ENCODE measurements around the gene DGKB. TPM values are rescaled to one million over a fixed set of nuclear protein-coding genes. Genes with fewer than 3 reads are reported as not detected.

The DGKB gene
- total and polyA plus RNA-seq, 2 of the 8 experiments (the other 6 are each of a cell fraction or from before 2014, with no cell fraction given) = 1.9 to 2.6 TPM

GRCh38 chr7:14666304-14666703 lies 236.2 kb downstream of the DGKB start (continued):
- TF ChIP-seq, protein P1, sequence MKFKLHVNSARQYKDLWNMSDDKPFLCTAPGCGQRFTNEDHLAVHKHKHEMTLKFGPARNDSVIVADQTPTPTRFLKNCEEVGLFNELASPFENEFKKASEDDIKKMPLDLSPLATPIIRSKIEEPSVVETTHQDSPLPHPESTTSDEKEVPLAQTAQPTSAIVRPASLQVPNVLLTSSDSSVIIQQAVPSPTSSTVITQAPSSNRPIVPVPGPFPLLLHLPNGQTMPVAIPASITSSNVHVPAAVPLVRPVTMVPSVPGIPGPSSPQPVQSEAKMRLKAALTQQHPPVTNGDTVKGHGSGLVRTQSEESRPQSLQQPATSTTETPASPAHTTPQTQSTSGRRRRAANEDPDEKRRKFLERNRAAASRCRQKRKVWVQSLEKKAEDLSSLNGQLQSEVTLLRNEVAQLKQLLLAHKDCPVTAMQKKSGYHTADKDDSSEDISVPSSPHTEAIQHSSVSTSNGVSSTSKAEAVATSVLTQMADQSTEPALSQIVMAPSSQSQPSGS (IDR thresholded peaks at IDR 0.05; ENCODE audit: low read length) = no peak

Measured in H1 (cell line).